Choroid plexus epithelial cell (primary cell): ENCODE data around the gene FOXRED1.
"Not testable (repeated sequence)": the region's sequence is repeated elsewhere in the genome, so short reads cannot be mapped to it uniquely, and the experiment has no call there.

Source experiments
- DNase-seq: peaks from one replicate; pipeline ENCODE4 v3.0.0-alpha.2; 2010; ENCODE audit warnings: low read depth
- H3K4me3 ChIP-seq: 2 replicates; pipeline ENCODE4 v1.5.1; 2011; ENCODE audit warnings: low read depth, mild to moderate bottlenecking, control low read depth, low read length, moderate library complexity
- TF ChIP-seq, protein P1 (sequence below): conservative IDR thresholded peaks from 2 replicates; pipeline ENCODE4 v1.5.1; 2011; ENCODE audit warnings: low read depth, mild to moderate bottlenecking, control low read depth, inconsistent platforms, low read length, moderate library complexity

The FOXRED1 gene

DNA sequence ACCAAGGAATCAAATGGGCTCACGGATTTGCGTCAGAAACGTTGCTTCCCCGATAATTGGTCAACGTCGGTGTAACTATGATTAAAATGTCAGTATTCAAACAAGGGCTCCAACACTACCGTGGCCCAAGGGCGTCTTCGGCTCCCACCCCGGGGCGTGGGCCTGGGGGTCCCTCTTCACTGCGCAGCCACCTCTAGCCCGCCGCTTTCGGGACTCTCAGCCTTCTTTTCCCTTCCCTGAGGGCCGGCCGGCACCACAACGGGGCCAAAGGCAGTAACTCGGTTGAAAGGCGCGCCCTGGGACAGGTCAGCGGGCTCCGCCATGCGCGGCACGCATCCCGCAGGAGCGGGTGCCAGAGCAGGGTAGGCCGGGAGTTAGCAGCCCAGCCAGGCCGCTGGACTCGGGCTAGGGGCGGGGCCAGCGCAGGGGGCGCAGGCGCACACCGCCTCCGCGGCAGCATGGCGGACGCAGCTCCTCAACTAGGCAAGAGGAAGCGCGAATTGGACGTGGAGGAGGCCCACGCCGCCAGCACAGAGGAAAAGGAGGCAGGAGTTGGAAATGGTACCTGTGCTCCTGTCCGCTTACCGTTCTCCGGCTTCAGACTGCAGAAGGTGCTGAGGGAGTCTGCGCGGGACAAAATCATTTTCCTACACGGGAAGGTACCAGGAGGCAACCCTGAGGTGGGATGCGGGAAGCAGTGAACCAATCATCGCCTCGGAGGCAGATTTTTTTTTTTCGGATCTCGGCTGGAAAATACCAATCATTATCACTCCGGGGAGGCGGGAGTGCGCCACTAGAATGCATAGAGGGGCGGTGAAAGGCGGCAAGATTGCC, 34.9 kb downstream of the FOXRED1 start, which contains the start of gene DCPS:
Gene DCPS (plus strand): TSS at position 438 of the 834 bp plus-strand sequence. CDS start 21 bp downstream, at position 459.
- TF ChIP-seq, protein P1, sequence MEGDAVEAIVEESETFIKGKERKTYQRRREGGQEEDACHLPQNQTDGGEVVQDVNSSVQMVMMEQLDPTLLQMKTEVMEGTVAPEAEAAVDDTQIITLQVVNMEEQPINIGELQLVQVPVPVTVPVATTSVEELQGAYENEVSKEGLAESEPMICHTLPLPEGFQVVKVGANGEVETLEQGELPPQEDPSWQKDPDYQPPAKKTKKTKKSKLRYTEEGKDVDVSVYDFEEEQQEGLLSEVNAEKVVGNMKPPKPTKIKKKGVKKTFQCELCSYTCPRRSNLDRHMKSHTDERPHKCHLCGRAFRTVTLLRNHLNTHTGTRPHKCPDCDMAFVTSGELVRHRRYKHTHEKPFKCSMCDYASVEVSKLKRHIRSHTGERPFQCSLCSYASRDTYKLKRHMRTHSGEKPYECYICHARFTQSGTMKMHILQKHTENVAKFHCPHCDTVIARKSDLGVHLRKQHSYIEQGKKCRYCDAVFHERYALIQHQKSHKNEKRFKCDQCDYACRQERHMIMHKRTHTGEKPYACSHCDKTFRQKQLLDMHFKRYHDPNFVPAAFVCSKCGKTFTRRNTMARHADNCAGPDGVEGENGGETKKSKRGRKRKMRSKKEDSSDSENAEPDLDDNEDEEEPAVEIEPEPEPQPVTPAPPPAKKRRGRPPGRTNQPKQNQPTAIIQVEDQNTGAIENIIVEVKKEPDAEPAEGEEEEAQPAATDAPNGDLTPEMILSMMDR, result no peak
- H3K4me3 ChIP-seq, result peak within 1 kb of the TSS; percentile 93
- DNase-seq, result peak; percentile 92

DNA sequence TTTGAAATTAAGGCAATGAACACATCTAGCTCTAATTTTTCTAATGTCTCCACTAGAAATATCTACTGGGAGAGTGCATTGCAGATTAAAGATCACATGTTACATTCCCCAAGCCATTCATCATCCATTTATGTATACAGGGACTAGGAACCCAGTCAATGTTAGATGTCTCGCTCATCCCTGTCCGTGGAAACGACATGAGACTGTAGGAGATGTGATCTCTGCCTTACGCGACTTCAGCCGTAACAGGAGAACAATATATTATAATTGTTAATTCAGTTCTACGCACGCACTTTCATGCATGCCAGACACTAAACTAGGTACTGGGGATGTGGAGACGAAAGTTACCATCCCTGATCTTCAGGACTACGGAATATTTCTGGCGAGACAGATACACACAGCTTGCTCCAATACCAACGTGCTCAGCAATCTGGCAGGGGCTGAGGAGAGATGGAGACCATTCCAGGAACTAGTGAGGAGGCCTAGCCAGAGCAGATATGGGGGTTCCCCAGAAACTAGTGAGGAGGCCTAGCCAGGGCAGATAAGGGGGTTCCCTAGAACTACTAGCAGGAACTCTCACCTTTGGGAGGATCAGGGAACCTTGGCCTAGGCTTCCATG, 35.6 kb downstream of the FOXRED1 start:
- DNase-seq, result no peak
- TF ChIP-seq, protein P1, result no peak
- H3K4me3 ChIP-seq, result peak overlapping the region; percentile 93

DNA sequence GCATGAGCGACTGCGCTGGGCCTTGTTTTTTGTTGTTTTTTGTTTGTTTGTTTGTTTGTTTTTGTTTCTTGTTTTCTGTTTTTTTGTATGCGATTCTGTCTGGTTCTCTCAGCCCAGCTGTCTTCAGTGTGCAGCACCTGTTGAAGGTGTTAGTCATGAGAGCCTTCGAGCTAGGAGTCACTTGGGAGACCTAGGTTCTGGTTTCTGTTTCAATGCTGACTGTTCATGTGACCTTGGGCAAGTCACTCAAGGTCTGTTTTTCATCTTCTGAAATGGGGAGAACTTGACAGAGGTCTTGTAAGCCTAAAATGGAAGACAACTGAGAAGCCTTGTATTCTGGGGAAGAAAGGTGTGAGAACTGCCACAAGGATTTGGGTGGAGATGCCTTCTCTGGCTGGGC, 36.7 kb downstream of the FOXRED1 start:
- TF ChIP-seq, protein P1, result no peak
- no peak for DNase-seq

DNA sequence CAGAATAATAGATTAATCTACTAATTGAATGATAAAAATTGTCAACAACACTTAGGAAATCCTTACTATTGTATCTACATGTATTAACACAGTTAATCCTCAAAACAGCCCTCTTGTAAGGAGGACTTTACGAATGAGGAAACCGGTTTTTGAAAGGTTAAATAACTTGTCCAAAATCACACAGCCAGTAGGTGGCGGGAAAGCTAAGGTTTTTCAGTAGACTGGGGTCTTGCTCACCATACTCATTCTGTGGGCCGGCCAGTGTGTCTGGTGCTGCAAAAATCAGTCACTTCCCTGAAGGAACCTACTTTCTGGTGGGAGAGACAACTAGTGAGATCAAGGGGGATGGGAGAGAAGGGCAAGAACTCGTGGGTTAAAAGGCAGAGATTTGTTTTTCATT, 38.8 kb downstream of the FOXRED1 start:
- no peak overlapping the region for H3K4me3 ChIP-seq
- TF ChIP-seq, protein P1, result peak; percentile 73
- peak; percentile 79 for DNase-seq

More for the DNA sequence above, 36.7 kb downstream of the FOXRED1 start:
- H3K4me3 ChIP-seq, result no peak overlapping the region

DNA sequence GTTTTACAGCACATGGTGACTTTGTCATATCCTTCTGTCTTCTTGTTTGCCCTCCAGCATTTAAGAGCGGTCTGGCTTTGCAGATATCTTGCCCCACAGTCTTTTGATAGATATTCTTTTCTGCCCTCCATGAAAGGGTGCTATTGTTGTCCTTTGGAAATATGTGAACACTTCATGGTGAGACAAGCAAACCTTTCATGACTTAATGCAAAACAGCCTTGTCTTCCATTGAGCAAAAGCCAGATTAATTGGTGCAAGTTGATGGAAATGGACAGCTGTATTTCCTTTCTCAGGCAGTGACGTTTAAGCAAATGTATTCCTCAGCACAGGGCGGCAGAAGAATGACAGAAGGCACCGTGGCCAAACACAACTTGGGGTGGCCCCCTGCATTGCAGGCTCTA, 39.3 kb downstream of the FOXRED1 start:
- TF ChIP-seq, protein P1, result no peak
- H3K4me3 ChIP-seq, result no peak overlapping the region
- DNase-seq, result no peak

DNA sequence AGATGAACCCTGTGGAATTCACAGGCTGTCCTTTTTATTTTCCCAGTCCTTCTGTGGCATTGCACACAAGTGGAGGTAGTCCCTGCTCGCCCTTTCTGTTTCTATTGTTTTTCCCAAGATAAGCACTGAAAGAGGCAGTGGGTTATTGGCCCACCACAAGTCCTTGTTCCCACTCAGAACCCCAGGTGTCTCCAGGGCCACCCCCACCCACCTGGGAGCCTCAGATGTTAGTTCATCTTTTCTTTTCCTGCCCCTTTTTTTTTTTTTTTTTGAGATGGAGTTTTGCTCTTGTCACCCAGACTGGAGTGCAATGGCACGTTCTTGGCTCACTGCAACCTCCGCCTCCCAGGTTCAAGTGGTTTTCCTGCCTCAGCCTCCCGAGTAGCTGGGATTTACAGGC, 39.8 kb downstream of the FOXRED1 start:
- H3K4me3 ChIP-seq, DNase-seq: not testable (repeated sequence)

DNA sequence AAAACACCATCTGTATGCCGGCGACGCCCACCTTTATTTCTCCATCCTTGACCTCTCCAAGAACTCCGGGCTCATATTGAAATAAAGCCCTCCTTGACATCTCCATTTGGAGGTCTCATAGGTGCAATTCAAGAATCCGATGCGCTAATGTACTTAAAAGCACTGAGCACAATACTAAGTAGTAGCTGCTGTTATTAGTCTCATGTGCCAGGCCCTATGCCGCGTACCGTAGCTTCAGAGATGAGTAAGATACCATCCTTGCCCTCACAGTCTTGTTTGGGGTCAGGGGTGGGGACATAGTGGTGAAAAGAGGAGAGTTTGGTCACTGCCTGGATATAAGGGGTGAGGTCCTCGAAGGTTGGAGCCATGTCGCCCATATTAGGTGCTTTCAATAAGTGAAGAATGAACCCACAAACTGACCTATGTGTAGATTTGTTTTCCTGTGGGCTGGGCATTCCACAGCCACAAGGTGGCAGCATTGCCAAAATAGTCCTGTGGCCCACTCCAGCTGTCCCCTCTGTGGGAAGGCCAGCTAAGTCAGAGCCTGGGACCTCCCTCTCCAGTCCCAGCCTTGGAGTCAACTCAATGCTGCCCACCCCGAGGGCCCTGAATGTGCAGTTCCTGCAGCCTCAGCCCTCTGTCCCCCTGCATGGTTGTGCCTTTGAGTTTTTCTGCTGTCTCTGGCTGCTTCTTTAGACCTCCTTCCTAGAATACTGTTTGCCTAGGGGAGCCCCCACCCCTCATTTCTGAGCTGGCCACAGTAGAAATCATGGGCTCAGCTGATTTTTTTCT, 41.4 kb downstream of the FOXRED1 start:
- TF ChIP-seq, protein P1, result peak; percentile 97
- peak; percentile 82 for DNase-seq
- H3K4me3 ChIP-seq, result no peak overlapping the region
